ENCODE results near the gene ARX.

The ARX gene

Small RNA genes within 50 kb of the gene (small RNA-seq; reads per million reads assigned to genes)
- gene RN7SL91P: 0 reads per million in 2 experiments

Measured in SK-N-DZ (cell line).